ENCODE results near the gene SRPK1. TPM values are rescaled to one million over a fixed set of nuclear protein-coding genes. Genes with fewer than 3 reads are reported as not detected.
"Not testable (repeated sequence)": the region's sequence is repeated elsewhere in the genome, so short reads cannot be mapped to it uniquely, and the experiment has no call there.

Gene SRPK1
- total RNA-seq, 1 donor = 61.7 TPM

GRCh38 chr6:35943390-35943789 is 22.5 kb upstream of the SRPK1 start:
- no peak for TF ChIP-seq CTCF (IDR thresholded peaks at IDR 0.05; ENCODE audit: insufficient read depth, low read depth, low read length)
- DNase-seq (ENCODE audit: low read depth) = no peak
- no peak overlapping the region for H3K4me3 ChIP-seq (ENCODE audit: low read depth, low read length)

- DNase-seq (ENCODE audit: low read depth) = no peak
- H3K4me3 ChIP-seq (ENCODE audit: low read depth, low read length) = no peak overlapping the region
- no peak for TF ChIP-seq CTCF (IDR thresholded peaks at IDR 0.05; ENCODE audit: insufficient read depth, low read depth, low read length)
Measured at GRCh38 chr6:35942355-35942754, 21.5 kb upstream of the SRPK1 start.

DNA sequence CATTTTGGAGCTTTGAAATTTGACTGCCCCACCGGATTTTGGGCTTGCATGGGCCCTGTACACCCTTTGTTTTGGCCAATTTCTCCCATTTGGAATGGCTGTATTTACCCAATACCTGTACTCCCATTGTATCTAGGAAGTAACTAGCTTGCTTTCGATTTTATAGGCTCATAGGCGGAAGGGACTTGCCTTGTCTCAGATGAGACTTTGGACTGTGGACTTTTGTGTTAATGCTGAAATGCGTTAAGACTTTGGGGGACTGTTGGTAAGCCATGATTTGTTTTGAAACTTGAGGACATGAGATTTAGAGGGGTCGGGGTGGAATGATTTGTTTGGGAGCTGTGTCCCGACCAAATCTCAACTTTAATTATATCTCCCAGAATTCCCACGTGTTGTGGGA is 20.3 kb upstream of the SRPK1 start:
- not testable (repeated sequence) for DNase-seq (ENCODE audit: low read depth); H3K4me3 ChIP-seq (ENCODE audit: low read depth, low read length)

- not testable (repeated sequence) for H3K4me3 ChIP-seq (ENCODE audit: low read depth, low read length); DNase-seq (ENCODE audit: low read depth)
Measured at GRCh38 chr6:35940014-35940413, 19.1 kb upstream of the SRPK1 start.

DNA sequence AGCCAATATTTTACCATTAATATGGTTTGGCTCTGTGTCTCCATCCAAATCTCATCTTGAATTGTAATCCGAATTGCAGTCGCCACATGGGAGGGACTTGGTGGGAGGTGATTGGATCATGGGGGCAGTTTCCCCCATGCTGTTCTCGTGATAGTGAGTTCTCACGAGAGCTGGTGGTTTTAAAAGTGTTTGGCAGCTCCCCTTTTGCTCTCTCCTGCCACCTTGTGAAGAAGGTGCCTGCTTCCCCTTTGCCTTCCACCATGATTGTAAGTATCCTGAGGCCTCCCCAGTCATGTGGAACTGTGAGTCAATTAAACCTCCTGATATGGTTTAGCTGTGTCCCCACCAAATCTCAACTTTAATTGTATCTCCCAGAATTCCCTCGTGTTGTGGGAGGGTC is 18.4 kb upstream of the SRPK1 start:
- H3K4me3 ChIP-seq (ENCODE audit: low read depth, low read length); DNase-seq (ENCODE audit: low read depth): not testable (repeated sequence)

DNA sequence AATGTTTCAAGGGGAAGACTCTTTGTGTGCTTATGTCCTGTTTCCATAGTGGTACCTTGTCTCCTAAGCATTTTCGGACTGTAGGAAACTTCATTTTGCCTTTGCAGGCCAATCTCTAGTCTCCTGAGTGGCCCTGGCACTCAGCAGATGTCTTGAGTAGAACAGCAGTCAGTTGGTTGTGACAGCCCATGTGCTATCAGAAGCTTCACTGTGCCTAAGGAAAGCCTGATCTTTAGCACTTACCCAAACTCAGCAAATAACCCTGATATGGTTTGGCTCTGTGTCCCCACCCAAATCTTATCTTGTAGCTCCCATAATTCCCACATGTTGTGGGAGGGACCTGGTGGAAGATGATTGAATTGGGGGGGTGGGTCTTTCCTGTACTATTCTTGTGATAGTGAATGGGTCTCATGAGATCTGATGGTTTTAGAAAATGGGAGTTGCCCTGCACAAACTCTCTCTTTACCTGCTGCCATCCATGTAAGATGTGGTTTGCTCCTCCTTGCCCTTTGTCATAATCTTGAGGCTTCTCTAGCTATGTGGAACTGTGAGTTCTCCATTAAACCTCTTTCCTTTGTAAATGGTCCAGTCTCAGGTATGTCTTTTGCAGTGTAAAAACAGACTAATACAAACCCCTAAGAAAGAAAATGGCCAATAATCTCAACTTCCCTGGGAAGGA is 15.9 kb upstream of the SRPK1 start:
- H3K4me3 ChIP-seq (ENCODE audit: low read depth, low read length) = no peak overlapping the region
- no peak for DNase-seq (ENCODE audit: low read depth)
- no peak for TF ChIP-seq CTCF (IDR thresholded peaks at IDR 0.05; ENCODE audit: insufficient read depth, low read depth, low read length)

DNA sequence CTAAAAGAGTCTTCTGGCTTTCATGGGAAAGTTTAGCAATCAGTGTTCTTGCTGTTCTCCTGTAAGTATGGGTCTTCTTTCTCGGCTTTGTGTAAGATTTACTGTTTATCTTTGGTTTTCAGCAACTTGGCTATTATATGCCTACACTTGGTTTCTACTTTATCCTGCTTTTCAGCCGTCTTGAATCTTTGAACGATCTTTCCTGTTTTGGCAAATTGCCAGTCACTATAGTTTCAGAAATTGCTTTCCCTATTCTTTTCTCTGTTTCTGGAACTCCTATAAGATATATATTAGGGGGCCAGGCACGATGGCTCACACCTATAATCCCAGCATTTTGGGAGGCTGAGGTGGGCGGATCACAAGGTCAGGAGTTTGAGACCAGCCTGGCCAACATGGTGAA is 14.6 kb upstream of the SRPK1 start:
- no peak overlapping the region for H3K4me3 ChIP-seq (ENCODE audit: low read depth, low read length)
- DNase-seq (ENCODE audit: low read depth) = no peak
- TF ChIP-seq CTCF (IDR thresholded peaks at IDR 0.05; ENCODE audit: insufficient read depth, low read depth, low read length) = no peak

- no peak for DNase-seq (ENCODE audit: low read depth)
- TF ChIP-seq CTCF (IDR thresholded peaks at IDR 0.05; ENCODE audit: insufficient read depth, low read depth, low read length) = no peak
- H3K4me3 ChIP-seq (ENCODE audit: low read depth, low read length) = no peak overlapping the region
Measured at GRCh38 chr6:35933844-35934243, 12.9 kb upstream of the SRPK1 start.

GRCh38 chr6:35931873-35932272 is 11.0 kb upstream of the SRPK1 start:
- DNase-seq (ENCODE audit: low read depth); H3K4me3 ChIP-seq (ENCODE audit: low read depth, low read length): not testable (repeated sequence)

Measured in fibroblast of villous mesenchyme (primary cell).